GM12891 (cell line): ENCODE measurements around the gene PKHD1.

Experiments used
- DNase-seq: peaks from one replicate; pipeline ENCODE4 v3.0.0; 2011; ENCODE audit warnings: low spot score; ENCODE audit not compliant: insufficient read length
- FAIRE-seq: peaks from 2 replicates; lab custom pipeline; 2011; peaks lifted over from hg19 to GRCh38; lab: Jason Lieb, UNC
- PAX5 ChIP-seq: IDR thresholded peaks from 2 replicates; pipeline ENCODE4 v1.6.1; 2011; ENCODE audit warnings: low read length, moderate library complexity, mild to moderate bottlenecking; ENCODE audit not compliant: insufficient read depth, severe bottlenecking
- POLR2A ChIP-seq: IDR thresholded peaks from 2 replicates; pipeline ENCODE4 v1.6.1; 2011; ENCODE audit warnings: low read depth, low read length, control low read depth
- POLR2AphosphoS5 ChIP-seq: IDR thresholded peaks from 2 replicates; pipeline ENCODE4 v1.6.1; 2011; ENCODE audit warnings: low read depth, low read length, control low read depth
- POU2F2 ChIP-seq: IDR thresholded peaks from 2 replicates; pipeline ENCODE4 v1.6.1; 2011; ENCODE audit warnings: low read depth, mild to moderate bottlenecking, control low read depth, low read length, moderate library complexity
- SPI1 ChIP-seq: IDR thresholded peaks from 2 replicates; pipeline ENCODE4 v1.6.1; 2011; ENCODE audit warnings: low read depth, low read length, control low read depth
- TAF1 ChIP-seq: IDR thresholded peaks from 2 replicates; pipeline ENCODE4 v1.6.1; 2011; ENCODE audit warnings: low read depth, low read length, control low read depth

The PKHD1 gene

GRCh38 chr6:51704932-51705540 lies 382.4 kb downstream of the PKHD1 start:
- DNase-seq: no peak
- TF ChIP-seq POU2F2 (no peak), TAF1 (no peak), POLR2A (no peak), SPI1 (no peak), POLR2AphosphoS5 (no peak), PAX5 (no peak)
- no peak for FAIRE-seq

- no peak for DNase-seq
- no peak for FAIRE-seq
- no peak for TF ChIP-seq TAF1
- no peak for TF ChIP-seq POU2F2
- no peak for TF ChIP-seq POLR2A
- no peak for TF ChIP-seq POLR2AphosphoS5
Measured at GRCh38 chr6:51702851-51703250, 384.6 kb downstream of the PKHD1 start.

GRCh38 chr6:51684603-51685002 lies 402.8 kb downstream of the PKHD1 start:
- FAIRE-seq (no peak), DNase-seq (no peak)
- TF ChIP-seq POLR2A: no peak
- no peak for TF ChIP-seq PAX5
- no peak for TF ChIP-seq POU2F2
- TF ChIP-seq SPI1: no peak
- TF ChIP-seq POLR2AphosphoS5: no peak
- TF ChIP-seq TAF1: no peak

DNA sequence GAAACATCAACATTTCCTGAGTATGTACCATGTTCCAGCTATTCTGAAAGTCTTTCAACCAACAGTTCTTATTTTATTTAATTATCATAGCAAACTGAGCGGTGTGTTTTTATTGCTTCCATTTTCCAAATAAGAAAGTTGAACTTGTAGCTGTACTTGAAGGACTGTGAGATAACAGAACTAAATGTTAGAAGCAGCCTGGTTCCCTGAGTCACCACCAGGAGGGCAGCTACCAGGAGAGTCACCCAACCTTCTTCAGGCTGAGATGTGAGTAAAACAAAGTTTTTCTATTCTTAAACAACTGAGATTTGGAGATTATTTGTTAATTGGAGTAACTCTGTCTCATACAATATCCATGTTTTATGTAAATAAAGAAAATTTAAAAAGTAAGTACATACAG lies 403.4 kb downstream of the PKHD1 start:
- FAIRE-seq: no peak

DNA sequence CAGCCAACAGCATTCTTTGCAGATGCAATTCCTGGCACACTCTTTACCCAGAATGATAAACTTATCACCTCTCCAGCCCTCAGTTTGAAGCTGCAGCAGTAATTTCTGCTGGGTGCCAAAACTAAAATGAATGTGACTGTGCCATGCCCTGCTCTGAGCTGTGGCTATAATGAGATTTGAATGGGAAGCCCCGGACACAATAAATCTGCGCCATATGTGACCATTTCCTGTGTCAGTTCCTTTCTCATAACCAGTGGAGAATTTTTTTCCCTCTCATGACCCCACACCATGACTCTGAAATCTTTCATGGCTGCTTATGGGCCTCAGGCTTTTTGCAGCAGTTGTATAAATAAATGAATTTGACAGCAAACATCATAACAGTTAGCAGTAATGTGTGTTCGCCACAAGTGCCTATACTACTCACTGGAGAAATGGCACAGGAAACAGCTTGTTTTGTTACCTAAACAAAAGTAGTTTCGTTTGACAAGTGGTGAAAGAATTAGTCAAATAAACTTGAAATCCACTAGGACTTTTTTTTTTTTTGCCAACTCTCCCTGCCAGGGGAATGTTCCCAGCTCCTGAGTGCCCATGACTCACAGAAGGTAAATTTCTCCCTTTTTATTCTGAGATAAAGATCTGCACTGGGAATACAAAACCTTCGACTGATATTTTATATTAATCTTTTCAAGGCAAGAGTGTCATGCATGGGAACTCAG lies 408.4 kb downstream of the PKHD1 start:
- DNase-seq (no peak), FAIRE-seq (no peak)
- no peak for TF ChIP-seq TAF1
- no peak for TF ChIP-seq PAX5
- TF ChIP-seq POLR2A: no peak
- no peak for TF ChIP-seq POLR2AphosphoS5
- no peak for TF ChIP-seq POU2F2
- no peak for TF ChIP-seq SPI1

More for the DNA sequence above, 403.4 kb downstream of the PKHD1 start:
- TF ChIP-seq POU2F2 (no peak), POLR2AphosphoS5 (no peak), POLR2A (no peak), TAF1 (no peak), PAX5 (no peak), SPI1 (no peak)
- DNase-seq: no peak

DNA sequence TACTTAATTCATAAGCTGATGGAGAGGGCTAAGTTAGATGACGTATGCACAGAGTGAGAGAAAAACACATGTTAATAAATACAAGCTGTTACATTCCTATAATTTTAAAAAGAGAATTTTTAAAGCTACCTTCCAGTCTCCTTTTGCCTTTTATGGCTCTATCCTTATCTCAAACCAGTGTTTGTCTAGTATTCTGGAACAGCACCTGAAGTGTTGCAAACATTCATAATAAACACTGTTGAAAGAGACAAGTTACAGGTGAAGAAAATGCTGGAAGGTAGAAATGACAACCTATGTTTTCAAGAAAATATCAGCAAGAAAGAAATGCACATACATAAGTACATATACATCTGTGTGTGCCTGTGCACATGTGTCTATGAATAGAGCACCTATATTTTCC lies 409.1 kb downstream of the PKHD1 start:
- DNase-seq: no peak
- no peak for FAIRE-seq
- TF ChIP-seq POLR2A: no peak
- no peak for TF ChIP-seq TAF1
- TF ChIP-seq PAX5: no peak
- no peak for TF ChIP-seq POLR2AphosphoS5
- TF ChIP-seq SPI1: no peak
- no peak for TF ChIP-seq POU2F2

GRCh38 chr6:51675922-51676275 lies 411.5 kb downstream of the PKHD1 start:
- TF ChIP-seq POU2F2 (no peak), PAX5 (no peak), POLR2AphosphoS5 (no peak), SPI1 (no peak), TAF1 (no peak), POLR2A (no peak)
- FAIRE-seq (no peak), DNase-seq (no peak)

GRCh38 chr6:51675020-51675921 lies 412.1 kb downstream of the PKHD1 start:
- no peak for TF ChIP-seq POU2F2
- no peak for TF ChIP-seq PAX5
- no peak for DNase-seq
- no peak for FAIRE-seq

DNA sequence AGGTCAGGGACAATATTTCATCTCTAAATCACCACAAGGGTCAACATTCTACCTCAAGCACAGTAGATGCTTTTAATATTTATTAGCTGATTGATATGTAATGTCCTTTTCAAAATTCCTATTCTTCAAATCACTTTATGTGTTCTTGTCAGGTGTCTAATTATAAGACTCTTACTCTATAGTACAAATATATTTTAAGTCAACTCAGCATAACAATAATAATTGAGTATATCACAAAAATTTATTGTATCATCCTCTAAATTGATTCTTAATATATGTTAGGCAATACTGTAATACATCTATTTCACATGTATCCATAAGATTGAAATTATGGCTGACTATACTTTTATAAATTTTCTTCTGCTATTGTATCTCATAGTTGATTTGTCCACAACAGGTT lies 423.9 kb downstream of the PKHD1 start:
- TF ChIP-seq SPI1: no peak
- no peak for TF ChIP-seq POLR2A
- no peak for TF ChIP-seq POLR2AphosphoS5
- no peak for TF ChIP-seq TAF1
- TF ChIP-seq PAX5: no peak
- no peak for TF ChIP-seq POU2F2
- FAIRE-seq: no peak
- no peak for DNase-seq
